Colon (tissue), 2 donors: ENCODE results near the gene UNC13C.
"Not testable (repeated sequence)": the region's sequence is repeated elsewhere in the genome, so short reads cannot be mapped to it uniquely, and the experiment has no call there.

Experiments used
- FAIRE-seq: peaks from 2 replicates; lab custom pipeline; 2012; peaks lifted over from hg19 to GRCh38; lab: Jason Lieb, UNC
- donor health status: control.
- donor health status: control.

Gene UNC13C

DNA sequence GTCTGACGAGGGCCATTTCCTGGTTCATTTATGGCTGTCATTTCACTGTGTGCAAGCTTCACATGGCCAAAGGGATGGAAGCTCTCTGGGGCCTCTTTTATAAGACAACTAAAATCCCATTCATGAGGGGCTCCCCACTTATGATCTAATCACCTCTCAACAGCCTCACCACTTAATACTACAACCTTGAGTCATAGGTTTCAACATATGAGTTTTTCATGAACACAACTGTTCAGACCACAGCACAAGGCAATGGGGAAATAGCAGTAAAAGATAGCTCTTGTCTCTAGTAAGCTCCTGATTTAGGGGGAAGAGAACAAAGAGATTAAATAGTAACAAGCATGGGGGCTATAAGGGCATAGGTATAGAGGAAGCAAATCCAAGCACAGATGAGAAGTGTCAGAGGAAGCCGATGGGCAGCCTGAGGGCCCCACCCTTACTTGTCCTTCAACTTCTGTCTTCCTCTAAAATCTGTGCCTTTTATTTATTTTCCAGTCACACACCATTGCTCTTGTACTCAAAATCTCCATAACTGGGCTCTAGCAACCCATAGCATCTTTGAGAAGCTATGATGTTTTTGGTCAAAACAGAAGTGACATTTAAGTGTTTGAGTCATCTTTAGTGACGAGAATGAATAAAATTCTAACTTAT, 329.1 kb downstream of the UNC13C start:
- no peak for FAIRE-seq

DNA sequence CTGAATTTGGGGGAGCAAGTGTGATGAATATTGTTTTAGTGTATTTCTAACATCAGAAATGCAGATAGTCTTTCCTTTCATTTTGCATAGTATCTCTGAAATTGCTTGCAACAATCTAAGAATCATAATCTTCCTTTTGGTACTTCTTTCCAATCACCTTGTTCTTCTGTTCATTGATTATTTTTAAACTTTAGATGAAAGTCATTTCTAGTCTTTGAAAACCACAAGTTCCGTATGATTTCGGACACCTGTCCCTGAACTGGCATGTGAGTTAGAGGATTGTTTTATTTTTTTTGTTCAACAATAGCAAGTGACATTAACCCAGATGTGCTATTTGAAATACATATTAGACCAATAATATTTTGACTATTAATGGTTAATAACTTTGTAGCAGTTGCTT, 329.7 kb downstream of the UNC13C start:
- no peak for FAIRE-seq

DNA sequence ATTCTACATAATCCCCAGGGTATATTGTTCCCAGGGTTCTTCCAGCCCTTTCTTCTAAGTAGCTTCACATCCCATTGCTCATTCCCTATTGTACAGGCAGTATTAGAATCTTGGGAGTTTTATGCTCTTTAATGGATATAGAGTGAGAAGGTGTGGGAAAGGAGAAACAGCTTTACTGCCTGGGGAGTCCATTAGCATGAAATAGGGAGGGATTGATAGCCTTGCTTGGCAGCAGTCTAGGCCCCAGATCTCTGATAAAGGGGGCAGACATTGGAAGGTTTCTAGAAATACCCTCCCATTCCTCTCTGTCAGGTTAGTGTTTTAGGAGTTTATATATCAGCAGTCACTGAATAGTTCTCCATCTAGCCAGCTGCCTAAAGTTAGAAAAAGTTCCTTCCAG, 334.3 kb downstream of the UNC13C start:
- FAIRE-seq: no peak

DNA sequence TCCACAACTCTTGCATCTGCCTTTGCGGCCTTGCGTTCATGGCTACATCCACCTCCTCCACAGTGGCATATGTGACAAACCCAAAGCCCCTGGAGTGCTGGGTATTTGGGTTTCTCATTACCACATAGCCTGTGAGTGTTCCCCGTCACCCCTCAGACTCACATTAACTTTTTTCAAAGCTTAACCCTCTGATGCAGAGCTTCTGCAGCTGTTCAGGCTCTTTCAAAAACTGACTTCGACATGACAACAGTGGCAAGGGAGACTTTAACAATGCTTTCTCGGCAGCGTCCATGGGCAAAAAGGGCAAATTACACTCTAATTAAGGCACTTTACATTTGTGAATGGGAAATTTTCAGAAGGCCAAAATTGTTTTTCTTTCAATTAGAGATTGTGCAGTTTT, 343.2 kb downstream of the UNC13C start:
- no peak for FAIRE-seq

DNA sequence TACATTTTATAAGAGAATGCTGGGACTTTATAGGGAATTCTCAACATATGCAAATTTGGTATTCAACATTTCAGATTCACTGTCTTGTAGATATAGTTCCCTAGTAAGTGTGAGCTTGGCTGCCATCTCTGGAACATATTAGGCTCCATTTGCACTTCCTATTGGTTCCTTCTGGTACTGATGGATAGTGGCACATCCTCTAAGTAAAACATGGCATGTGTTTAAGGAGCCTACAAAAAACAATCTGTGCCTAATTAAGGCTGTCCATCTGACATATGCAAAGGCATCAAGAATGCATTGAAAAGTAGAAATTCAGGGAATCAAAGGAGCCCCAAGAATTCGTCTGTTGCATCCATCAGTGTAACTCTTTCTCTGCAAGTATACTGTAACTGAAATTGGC, 344.1 kb downstream of the UNC13C start:
- FAIRE-seq: no peak

DNA sequence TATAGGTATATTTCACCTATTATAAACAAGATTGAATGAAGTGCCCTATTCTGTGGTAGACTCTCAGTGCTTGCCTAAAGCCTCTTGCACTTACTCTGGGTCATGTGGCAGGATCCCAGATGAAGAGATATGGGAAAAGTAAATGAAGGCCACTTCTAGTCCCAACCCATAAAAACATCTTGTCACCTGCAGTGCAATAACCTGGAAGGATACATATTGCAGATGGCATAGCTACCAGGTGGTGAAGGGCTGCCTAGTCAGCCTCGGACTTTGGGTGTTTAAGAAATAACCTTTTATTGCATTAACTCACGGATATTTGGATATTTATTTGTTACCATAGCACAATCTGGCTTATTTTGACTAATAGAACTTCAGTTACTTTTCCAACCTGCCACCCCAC, 367.1 kb downstream of the UNC13C start:
- no peak for FAIRE-seq

DNA sequence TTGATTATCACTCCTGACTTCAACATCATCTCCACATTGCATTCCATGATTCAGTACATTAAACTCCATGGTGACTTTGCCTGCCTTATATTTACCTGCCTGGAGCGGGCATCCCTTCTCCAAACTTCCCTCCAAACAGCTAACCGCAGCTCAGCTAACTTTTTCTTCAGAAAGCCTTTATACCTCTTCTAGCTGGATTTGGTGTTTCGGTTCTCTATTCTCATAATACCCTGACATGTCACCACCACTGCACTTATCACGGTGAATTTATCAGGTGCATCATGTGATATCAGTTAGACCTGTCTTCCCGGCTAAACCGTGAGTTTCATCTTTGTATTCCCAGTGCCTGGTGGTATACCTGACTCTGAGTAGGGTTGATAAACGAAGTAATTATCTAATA, 367.6 kb downstream of the UNC13C start:
- no peak for FAIRE-seq

DNA sequence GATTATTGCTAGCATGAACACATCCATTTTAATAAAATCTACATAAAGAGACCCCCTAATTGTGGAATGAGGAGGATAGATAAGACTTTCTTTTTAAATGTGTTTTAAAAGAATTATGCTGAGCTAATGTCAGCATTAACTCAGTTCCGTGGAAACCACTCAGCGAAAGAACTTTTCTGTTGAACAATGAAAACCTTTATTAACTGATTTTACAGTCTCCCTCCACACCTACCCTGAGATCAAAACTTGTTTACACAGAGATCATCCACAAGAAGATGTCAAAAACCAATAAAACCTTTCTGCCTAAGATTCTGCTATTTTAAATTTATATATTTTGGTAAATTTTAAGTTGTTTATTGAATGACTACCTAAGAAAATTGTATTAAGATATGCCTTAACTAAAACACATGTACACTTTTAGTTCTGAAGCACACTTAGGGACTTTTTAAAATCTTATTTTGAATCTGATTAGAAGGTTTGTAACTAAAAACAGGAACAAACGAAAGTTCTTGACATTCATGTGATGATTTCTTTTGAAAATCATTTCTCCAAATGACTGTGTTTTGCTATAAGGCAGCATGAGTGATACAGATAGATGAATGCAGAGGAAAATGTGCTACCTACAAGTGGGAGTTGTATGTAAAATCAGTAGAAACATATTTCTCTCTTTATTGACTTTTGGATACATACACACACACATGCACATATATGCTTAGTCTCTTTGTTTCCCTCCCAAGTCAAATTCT, 369.0 kb downstream of the UNC13C start:
- no peak for FAIRE-seq

DNA sequence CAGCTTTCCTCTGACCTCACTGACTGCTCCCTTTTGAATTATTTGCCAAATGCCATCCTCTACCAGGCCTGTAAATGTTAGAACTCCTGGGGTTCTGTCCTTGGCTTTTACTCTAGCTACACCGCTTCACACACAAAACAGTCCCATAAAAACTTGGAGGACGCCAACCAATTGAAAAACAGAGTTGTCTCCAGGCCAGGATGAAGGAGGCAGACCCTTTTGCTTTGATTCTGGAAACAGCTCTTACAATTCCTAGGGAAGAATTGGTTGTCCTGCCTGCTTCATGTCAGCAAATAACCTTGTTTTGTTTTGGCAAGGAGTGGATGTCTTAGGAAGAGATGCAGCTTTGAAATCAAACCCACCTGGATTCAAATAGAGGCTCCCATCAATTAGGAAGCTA, 375.5 kb downstream of the UNC13C start:
- no peak for FAIRE-seq

GRCh38 chr15:54354341-54354740, 376.1 kb downstream of the UNC13C start:
- no peak for FAIRE-seq

DNA sequence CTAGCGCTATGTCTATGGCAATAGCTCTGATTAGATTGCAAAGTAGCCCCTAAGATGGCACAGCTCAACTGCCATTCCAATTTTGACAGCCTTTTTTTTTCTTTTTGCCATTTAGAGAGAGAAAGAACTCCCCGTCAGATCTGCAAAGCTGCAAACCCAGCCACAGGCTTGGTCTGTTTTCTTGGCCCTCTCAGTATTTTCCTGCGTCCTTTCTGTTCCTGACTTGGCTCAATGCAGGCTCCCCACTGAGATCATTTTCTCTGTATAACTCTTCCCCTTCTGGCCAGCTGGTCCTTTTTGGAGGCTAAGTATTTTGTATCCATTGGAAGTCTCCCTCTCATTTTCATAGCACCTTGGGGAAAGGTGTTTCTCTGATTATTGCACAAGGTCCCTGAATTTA, 386.7 kb downstream of the UNC13C start:
- no peak for FAIRE-seq

GRCh38 chr15:54373332-54373731, 395.1 kb downstream of the UNC13C start:
- no peak for FAIRE-seq

DNA sequence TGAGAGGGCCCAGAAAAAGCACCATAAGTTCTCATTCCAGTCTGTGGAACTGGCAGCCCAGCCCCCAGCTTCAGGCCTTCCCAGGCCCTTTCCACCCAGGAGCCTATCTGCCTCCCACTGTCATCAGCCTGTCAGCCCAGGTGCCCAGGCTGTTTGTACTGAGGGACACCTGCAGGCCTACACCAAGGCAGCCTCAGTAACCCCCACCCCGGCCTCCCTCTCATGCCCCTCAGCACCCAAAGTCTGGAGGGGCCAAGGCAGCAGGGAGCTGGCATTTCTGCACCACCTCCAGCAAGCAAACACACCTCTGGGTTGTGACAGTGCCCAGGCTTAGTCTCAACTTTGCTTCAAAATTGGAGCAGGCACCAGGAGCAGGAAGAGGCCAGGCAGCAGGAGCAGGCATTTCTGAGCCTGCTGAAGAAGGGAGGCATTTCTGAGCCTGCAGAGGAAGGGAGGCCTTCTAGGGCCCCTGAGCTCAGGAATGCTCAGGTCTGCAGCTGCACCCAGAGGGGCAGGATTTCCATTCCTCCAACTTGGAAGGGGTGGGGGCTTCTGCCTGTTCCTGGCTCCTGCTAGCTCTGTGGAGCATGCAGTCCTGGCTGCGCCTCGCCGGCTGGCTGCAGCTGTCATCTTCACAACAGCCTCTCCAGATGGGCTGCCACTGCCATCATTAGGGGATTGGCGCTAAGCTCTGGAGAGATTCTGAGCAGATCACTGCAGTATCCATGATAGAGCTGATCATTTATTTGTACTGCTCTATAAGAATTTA, 396.1 kb downstream of the UNC13C start:
- no peak for FAIRE-seq

- no peak for FAIRE-seq
Measured at GRCh38 chr15:54387799-54388198, 409.6 kb downstream of the UNC13C start.

DNA sequence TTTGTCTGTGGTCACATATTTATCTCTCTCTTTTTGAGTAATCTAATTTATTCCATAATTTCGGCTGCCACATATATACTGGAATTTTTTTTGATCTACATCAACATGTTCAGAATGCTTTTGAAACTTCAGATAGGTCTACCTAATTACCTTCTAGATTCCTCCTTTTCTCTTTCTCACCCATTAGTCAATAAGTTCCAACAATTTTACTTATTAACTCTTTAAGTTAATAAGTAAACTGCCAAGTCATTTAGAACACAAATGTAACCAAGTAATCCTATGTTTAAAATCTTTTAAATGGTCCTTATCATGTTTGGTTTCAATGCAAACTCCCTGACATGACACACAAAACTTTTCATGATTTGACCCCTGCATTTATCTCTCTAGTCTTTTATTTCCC, 410.5 kb downstream of the UNC13C start:
- no peak for FAIRE-seq

DNA sequence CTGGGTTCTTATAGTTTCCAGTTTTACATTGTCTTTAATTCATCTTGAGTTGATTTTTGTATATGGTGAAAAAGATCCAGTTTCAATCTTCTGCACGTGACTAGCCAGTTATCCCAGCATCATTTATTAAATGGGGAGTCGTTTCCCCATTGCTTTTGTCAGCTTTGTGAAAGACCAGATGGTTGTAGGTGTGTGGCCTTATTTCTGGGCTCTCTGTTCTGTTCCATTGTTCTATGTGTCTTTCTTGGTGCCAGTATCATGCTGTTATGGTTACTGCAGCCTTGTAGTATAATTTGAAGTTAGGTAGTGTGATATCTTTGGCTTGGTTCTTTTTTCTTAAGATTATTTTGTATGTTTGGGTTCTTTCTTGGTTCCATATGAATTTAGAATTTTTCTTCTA, 432.2 kb downstream of the UNC13C start:
- no peak for FAIRE-seq

- FAIRE-seq: no peak
Measured at GRCh38 chr15:54424171-54424570, 445.9 kb downstream of the UNC13C start.

DNA sequence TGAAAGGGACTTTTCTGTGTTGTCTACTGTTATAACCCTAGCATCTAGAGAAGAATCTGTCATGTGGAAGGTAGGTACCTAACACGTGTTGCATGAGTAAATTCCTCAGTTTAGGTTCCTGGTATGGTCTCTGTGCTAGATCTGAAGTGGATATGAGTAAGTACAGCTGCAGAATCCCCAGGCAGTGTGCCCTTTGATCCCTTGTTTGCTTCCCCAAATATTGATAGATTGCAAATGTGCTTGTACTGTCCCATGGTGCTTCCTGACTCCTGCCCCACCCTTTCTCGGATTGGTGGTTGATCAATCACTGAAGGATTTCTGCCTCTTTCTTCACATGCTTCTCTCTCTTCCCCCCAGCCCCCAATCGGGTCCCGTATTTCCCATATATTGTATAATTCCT, 450.4 kb downstream of the UNC13C start:
- no peak for FAIRE-seq

DNA sequence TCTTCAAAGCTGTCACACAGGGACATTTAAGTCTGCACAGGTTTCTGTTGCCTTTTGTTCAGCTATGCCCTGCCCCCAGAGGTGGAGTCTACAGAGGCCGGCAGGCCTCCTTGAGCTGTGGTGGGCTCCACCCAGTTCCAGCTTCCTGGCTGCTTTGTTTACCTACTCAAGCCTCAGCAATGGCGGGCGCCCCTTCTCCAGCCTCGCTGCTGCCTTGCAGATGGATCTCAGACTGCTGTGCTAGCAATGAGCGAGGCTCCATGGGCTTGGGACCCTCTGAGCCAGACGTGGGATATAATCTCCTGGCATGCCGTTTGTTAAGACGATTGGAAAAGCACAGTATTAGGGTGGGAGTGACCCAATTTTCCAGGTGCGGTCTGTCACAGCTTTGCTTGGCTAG, 472.0 kb downstream of the UNC13C start:
- not testable (repeated sequence) for FAIRE-seq

- no peak for FAIRE-seq
Measured at GRCh38 chr15:54456413-54456812, 478.2 kb downstream of the UNC13C start.

- no peak for FAIRE-seq
Measured at GRCh38 chr15:54462511-54462913, 484.3 kb downstream of the UNC13C start.

GRCh38 chr15:54481819-54482218, 503.6 kb downstream of the UNC13C start:
- FAIRE-seq: no peak

DNA sequence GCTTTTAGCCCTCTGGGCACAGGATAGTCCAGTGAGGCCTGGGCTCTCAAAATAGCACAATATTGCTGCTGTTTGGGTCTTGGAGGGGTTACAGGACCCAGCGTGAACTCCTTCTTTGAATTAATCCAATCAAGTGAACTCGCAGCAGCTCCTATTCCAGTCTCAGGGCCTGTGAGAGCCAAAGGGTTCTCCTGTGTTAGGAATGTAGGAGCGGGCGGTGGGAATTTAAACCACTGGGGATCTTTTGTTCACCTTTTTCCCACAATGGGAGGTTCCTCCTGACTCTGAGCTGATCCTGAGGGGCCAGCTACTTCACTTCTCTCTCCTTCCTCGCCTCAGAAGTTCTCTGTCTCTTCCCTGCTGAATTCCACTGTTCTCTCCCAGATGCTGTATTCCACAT, 504.0 kb downstream of the UNC13C start:
- no peak for FAIRE-seq
